MM.1S (cell line): ENCODE measurements around the gene TVP23C.

Experiments used
- EZH2 ChIP-seq: fragments of 300-600 bp; sonication (generic); optimal IDR thresholded peaks from 2 replicates; pipeline ENCODE3; 2017; ENCODE audit warnings: low read depth, mild to moderate bottlenecking, antibody characterized with exemption, low read length, mixed read lengths
- EZH2phosphoT487 ChIP-seq: fragments of 300-600 bp; sonication (generic); IDR thresholded peaks from 2 replicates; pipeline ENCODE4 v1.6.1; 2018; ENCODE audit warnings: antibody characterized with exemption, low read length
- TF ChIP-seq, protein P1 (sequence below): fragments of 300-600 bp; sonication (generic); IDR thresholded peaks from 2 replicates; pipeline ENCODE4 v1.5.1; 2016; ENCODE audit warnings: antibody characterized with exemption, low read length, mixed read lengths

- TF ChIP-seq, protein P1, sequence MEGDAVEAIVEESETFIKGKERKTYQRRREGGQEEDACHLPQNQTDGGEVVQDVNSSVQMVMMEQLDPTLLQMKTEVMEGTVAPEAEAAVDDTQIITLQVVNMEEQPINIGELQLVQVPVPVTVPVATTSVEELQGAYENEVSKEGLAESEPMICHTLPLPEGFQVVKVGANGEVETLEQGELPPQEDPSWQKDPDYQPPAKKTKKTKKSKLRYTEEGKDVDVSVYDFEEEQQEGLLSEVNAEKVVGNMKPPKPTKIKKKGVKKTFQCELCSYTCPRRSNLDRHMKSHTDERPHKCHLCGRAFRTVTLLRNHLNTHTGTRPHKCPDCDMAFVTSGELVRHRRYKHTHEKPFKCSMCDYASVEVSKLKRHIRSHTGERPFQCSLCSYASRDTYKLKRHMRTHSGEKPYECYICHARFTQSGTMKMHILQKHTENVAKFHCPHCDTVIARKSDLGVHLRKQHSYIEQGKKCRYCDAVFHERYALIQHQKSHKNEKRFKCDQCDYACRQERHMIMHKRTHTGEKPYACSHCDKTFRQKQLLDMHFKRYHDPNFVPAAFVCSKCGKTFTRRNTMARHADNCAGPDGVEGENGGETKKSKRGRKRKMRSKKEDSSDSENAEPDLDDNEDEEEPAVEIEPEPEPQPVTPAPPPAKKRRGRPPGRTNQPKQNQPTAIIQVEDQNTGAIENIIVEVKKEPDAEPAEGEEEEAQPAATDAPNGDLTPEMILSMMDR: no peak
- TF ChIP-seq EZH2 (no peak), EZH2phosphoT487 (no peak)
These were observed 66.3 kb downstream of the TVP23C start for GRCh38 chr17:15496735-15497670.
